H9 (cell line): ENCODE results near the gene CC2D1A. TPM values are rescaled to one million over a fixed set of nuclear protein-coding genes. Genes with fewer than 3 reads are reported as not detected.

Experiments
- DNase-seq: peaks from one replicate; pipeline ENCODE4 v3.0.0-alpha.2; 2017
- H2AFZ ChIP-seq: one replicate; pipeline ENCODE4 v1.6.1; 2013; ENCODE audit warnings: mild to moderate bottlenecking, low read length, control low read depth, moderate library complexity
- H2AK5ac ChIP-seq: 2 replicates; pipeline ENCODE4 v1.6.1; 2013; ENCODE audit warnings: low read length, control low read depth, mixed read lengths; ENCODE audit not compliant: insufficient read length
- H2BK120ac ChIP-seq: one replicate; pipeline ENCODE4 v1.6.1; 2013; ENCODE audit warnings: low read depth, mild to moderate bottlenecking, low read length, control low read depth, inconsistent platforms; ENCODE audit not compliant: poor library complexity, severe bottlenecking
- H2BK12ac ChIP-seq: 2 replicates; pipeline ENCODE4 v1.6.1; 2013; ENCODE audit warnings: low read length, control low read depth, mixed read lengths, low read depth; ENCODE audit not compliant: insufficient read length
- H2BK15ac ChIP-seq: 2 replicates; pipeline ENCODE4 v1.6.1; 2013; ENCODE audit warnings: low read depth, low read length, control low read depth
- H2BK20ac ChIP-seq: one replicate; pipeline ENCODE4 v1.6.1; 2013; ENCODE audit warnings: low read depth, mild to moderate bottlenecking, low read length, control low read depth, inconsistent platforms; ENCODE audit not compliant: poor library complexity, severe bottlenecking
- H2BK5ac ChIP-seq: 2 replicates; pipeline ENCODE4 v1.6.1; 2013; ENCODE audit warnings: low read length, control low read depth, mixed read lengths; ENCODE audit not compliant: insufficient read length
- H3K14ac ChIP-seq: 2 replicates; pipeline ENCODE4 v1.6.1; 2013; ENCODE audit warnings: low read length, control low read depth; ENCODE audit not compliant: insufficient read depth
- H3K18ac ChIP-seq: 2 replicates; pipeline ENCODE4 v1.6.1; 2013; ENCODE audit warnings: low read depth, mild to moderate bottlenecking, mixed read lengths, low read length, control low read depth; ENCODE audit not compliant: insufficient read length
- H3K23ac ChIP-seq: 2 replicates; pipeline ENCODE4 v1.6.1; 2013; ENCODE audit warnings: low read length, control low read depth, mixed read lengths, low read depth; ENCODE audit not compliant: insufficient read length
- H3K23me2 ChIP-seq: 2 replicates; pipeline ENCODE4 v1.6.1; 2013; ENCODE audit warnings: low read depth, mild to moderate bottlenecking, mixed read lengths, low read length, control low read depth; ENCODE audit not compliant: insufficient read length, poor library complexity, severe bottlenecking
- H3K27ac ChIP-seq: 2 replicates; pipeline ENCODE4 v1.5.1; 2013; ENCODE audit warnings: low read length, control low read depth, mixed read lengths, low read depth; ENCODE audit not compliant: insufficient read length
- H3K27me3 ChIP-seq: 2 replicates; pipeline ENCODE4 v1.6.1; 2013; ENCODE audit warnings: low read length, control low read depth, inconsistent platforms; ENCODE audit not compliant: insufficient read depth
- H3K4ac ChIP-seq: 2 replicates; pipeline ENCODE4 v1.6.1; 2013; ENCODE audit warnings: low read depth, mild to moderate bottlenecking, control low read depth, inconsistent platforms, low read length, moderate library complexity
- H3K4me1 ChIP-seq: 2 replicates; pipeline ENCODE4 v1.6.1; 2013; ENCODE audit warnings: low read length, control low read depth, inconsistent platforms; ENCODE audit not compliant: insufficient read depth
- H3K4me2 ChIP-seq: 2 replicates; pipeline ENCODE4 v1.6.1; 2013; ENCODE audit warnings: low read length, control low read depth, mixed read lengths; ENCODE audit not compliant: insufficient read length, insufficient read depth
- H3K56ac ChIP-seq: 2 replicates; pipeline ENCODE4 v1.6.1; 2013; ENCODE audit warnings: low read depth, mild to moderate bottlenecking, mixed read lengths, low read length, control low read depth; ENCODE audit not compliant: insufficient read length
- H3K79me1 ChIP-seq: 2 replicates; pipeline ENCODE4 v1.6.1; 2013; ENCODE audit warnings: low read depth, mild to moderate bottlenecking, moderate library complexity, low read length, control low read depth, inconsistent platforms; ENCODE audit not compliant: insufficient read depth, poor library complexity, severe bottlenecking
- H3K79me2 ChIP-seq: 2 replicates; pipeline ENCODE4 v1.6.1; 2013; ENCODE audit warnings: low read length, control low read depth, inconsistent platforms; ENCODE audit not compliant: insufficient read depth
- H3K9ac ChIP-seq: 2 replicates; pipeline ENCODE4 v1.6.1; 2013; ENCODE audit warnings: low read length, control low read depth, mixed read lengths; ENCODE audit not compliant: insufficient read length; ENCODE audit errors: extremely low read depth
- H3K9me3 ChIP-seq: one replicate; pipeline ENCODE4 v1.6.1; 2013; ENCODE audit warnings: low read depth, low read length, inconsistent platforms; ENCODE audit not compliant: control insufficient read depth
- H3T11ph ChIP-seq: one replicate; pipeline ENCODE4 v1.6.1; 2013; ENCODE audit warnings: mild to moderate bottlenecking, low read length, control low read depth, inconsistent platforms
- H4K20me1 ChIP-seq: one replicate; pipeline ENCODE4 v1.6.1; 2013; ENCODE audit not compliant: control insufficient read depth, insufficient read length, insufficient read depth
- H4K5ac ChIP-seq: 2 replicates; pipeline ENCODE4 v1.6.1; 2013; ENCODE audit warnings: low read depth, mild to moderate bottlenecking, mixed read lengths, low read length, control low read depth; ENCODE audit not compliant: insufficient read length
- H4K8ac ChIP-seq: replicated peaks from 2 replicates; pipeline ENCODE4 v1.6.1; 2013; ENCODE audit warnings: low read length, control low read depth, mixed read lengths, low read depth; ENCODE audit not compliant: insufficient read length
- H4K91ac ChIP-seq: 2 replicates; pipeline ENCODE4 v1.6.1; 2013; ENCODE audit warnings: low read depth, mild to moderate bottlenecking, moderate library complexity, mixed read lengths, low read length, control low read depth; ENCODE audit not compliant: insufficient read length
- H3K27ac Mint-ChIP-seq, 3 experiments: 2 replicates in 2 of 3; 3 replicates in 1 of 3; pipeline ENCODE4 v1.8.0; 2020 to 2021; ENCODE audit warnings: mixed read lengths in 3 of 3, mild to moderate bottlenecking in 1 of 3, moderate library complexity in 1 of 3
- H3K27me3 Mint-ChIP-seq: 2 replicates; pipeline ENCODE4 v1.8.0; 2021; ENCODE audit warnings: low read depth, mild to moderate bottlenecking, moderate library complexity, mixed read lengths
- H3K36me3 Mint-ChIP-seq, 3 experiments: 2 replicates in 2 of 3; 3 replicates in 1 of 3; pipeline ENCODE4 v1.8.0; 2020 to 2021; ENCODE audit warnings: low read depth in 3 of 3, mixed read lengths in 3 of 3; ENCODE audit not compliant: insufficient read depth in 1 of 3
- H3K4me1 Mint-ChIP-seq, 2 experiments: 2 replicates each; pipeline ENCODE4 v1.8.0; 2020; ENCODE audit warnings: mixed read lengths in 2 of 2
- H3K4me3 Mint-ChIP-seq, 2 experiments: 2 replicates in 1 of 2; 3 replicates in 1 of 2; pipeline ENCODE4 v1.8.0; 2020 to 2021; ENCODE audit warnings: mild to moderate bottlenecking in 2 of 2, mixed read lengths in 2 of 2, moderate library complexity in 1 of 2
- H3K9me3 Mint-ChIP-seq, 2 experiments: 2 replicates in 1 of 2; 3 replicates in 1 of 2; pipeline ENCODE4 v1.8.0; 2020; ENCODE audit warnings: mild to moderate bottlenecking in 2 of 2, mixed read lengths in 2 of 2, moderate library complexity in 1 of 2
- WGBS: extraction: QIAGEN DNeasy Blood & Tissue Kit; methylation state at CpG from one replicate; pipeline ENCODE4 v1.1.7; 2013; ENCODE audit warnings: missing lambda C conversion rate, low lambda C conversion rate, mixed read lengths; ENCODE audit not compliant: insufficient read length; ENCODE audit errors: extremely low coverage; 5-methylcytosine and 5-hydroxymethylcytosine counted together
- total RNA-seq: library from RNA; stranded (reverse); gene quantifications from 2 replicates; pipeline ENCODE4 v1.2.1, GENCODE V29; 2021
- TF ChIP-seq, protein P1 (sequence below): fragments of 200-600 bp; sonication (generic); conservative IDR thresholded peaks from 3 replicates; pipeline ENCODE4 v1.8.0; 2021; ENCODE audit warnings: antibody characterized with exemption, mild to moderate bottlenecking

The CC2D1A gene
- total RNA-seq, 1 experiment from 2014 or later: 48.5 TPM

DNA sequence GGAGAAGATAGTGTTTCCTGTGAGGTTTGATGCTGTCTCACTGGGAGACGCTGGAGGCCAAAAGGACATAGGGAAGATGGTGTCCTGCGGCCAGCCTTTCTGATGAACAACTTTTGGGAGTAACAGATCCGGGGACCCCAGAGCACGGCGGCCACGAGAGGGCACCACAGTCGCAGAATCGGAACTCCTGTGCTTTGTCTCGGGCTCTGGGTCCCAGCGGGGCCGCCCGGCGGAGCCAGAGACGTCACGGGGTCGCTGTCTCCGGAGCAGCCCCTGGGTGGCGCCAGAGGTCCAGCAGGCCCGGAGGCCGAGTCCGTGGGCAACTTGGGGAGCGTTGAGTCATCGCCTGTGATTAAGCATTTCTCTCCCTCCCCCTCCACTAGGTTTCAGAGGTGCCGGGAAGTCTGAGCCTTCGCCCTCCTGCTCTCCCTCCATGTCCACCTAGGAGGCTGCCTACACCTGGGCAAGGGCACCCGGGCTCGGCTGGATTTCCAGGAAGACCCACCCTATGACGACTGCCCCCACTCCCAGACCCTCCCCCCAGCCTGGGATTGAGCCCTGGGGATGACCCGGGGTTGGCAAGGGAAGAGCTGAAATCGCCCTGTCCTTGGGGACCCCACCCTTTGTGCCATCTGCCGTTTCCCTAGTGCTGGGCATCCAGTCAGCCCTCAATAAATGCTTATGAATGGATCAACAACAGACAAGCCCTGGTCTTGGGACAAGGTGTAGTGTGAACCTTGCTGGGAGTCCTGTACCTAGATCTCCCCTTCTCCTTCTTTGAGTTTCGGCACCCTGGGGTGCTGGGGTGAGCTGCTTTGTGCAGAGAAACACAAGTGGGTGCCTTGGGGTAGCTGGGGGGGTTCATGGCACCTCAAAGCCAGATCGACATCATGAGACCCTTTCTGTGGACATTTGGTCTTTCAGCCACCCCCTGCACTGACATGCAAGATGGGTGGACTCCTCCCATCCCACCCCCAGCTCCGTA is 25.6 kb upstream of the CC2D1A start:
- Histone ChIP-seq H2AFZ (no peak overlapping the region), H4K5ac (no peak overlapping the region), H3K23ac (no peak overlapping the region), H4K20me1 (no peaks in the 10 kb centered on the region), H3K23me2 (peaks cover 3% of the 10 kb centered on the region), H3T11ph (no peak overlapping the region), H3K9me3 (no peaks in the 10 kb centered on the region), H4K8ac (no peak overlapping the region), H3K27me3 (peaks cover 2% of the 10 kb centered on the region; the same call in 1 of the 2 replicates), H2BK20ac (no peak overlapping the region), H3K79me1 (no peaks in the 10 kb centered on the region), H3K4me1 (peaks cover 3% of the 10 kb centered on the region; the same call in 1 of the 2 replicates), H3K18ac (peak overlapping the region; percentile 66), H2BK15ac (no peak overlapping the region), H3K4me2 (peak overlapping the region; percentile 30), H4K91ac (no peak overlapping the region), H2BK12ac (no peak overlapping the region), H3K9ac (no peak overlapping the region), H3K14ac (peak overlapping the region; percentile 77; the same call in 1 of the 2 replicates), H3K79me2 (no peaks in the 10 kb centered on the region), H3K4ac (no peak overlapping the region; the same call in 1 of the 2 replicates), H3K56ac (no peak overlapping the region), H2BK120ac (no peak overlapping the region), H2AK5ac (peak overlapping the region; percentile 5), H3K27ac (no peak overlapping the region), H2BK5ac (no peak overlapping the region)
- WGBS: no CpG with 5 or more reads among the region's 34 CpGs
- Mint-ChIP-seq H3K27ac (peak overlapping the region in 2 of 3 experiments; percentile 83 to 91; a peak in 3 of 7 replicates), H3K4me1 (peaks cover 20 to 27% of the 10 kb centered on the region in 2 experiments), H3K36me3 (no peaks in the 10 kb centered on the region), H3K27me3 (peaks cover 38% of the 10 kb centered on the region), H3K4me3 (peak overlapping the region; percentile 8 to 60; a peak in 3 of 5 replicates), H3K9me3 (no peaks in the 10 kb centered on the region; a peak in 1 of 5 replicates)
- DNase-seq: peak; percentile 97
- TF ChIP-seq, protein P1, sequence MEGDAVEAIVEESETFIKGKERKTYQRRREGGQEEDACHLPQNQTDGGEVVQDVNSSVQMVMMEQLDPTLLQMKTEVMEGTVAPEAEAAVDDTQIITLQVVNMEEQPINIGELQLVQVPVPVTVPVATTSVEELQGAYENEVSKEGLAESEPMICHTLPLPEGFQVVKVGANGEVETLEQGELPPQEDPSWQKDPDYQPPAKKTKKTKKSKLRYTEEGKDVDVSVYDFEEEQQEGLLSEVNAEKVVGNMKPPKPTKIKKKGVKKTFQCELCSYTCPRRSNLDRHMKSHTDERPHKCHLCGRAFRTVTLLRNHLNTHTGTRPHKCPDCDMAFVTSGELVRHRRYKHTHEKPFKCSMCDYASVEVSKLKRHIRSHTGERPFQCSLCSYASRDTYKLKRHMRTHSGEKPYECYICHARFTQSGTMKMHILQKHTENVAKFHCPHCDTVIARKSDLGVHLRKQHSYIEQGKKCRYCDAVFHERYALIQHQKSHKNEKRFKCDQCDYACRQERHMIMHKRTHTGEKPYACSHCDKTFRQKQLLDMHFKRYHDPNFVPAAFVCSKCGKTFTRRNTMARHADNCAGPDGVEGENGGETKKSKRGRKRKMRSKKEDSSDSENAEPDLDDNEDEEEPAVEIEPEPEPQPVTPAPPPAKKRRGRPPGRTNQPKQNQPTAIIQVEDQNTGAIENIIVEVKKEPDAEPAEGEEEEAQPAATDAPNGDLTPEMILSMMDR: peak; percentile 100
